ENCODE measurements around the gene GTF2A2.
"Not testable (repeated sequence)": the region's sequence is repeated elsewhere in the genome, so short reads cannot be mapped to it uniquely, and the experiment has no call there.

The GTF2A2 gene

DNA sequence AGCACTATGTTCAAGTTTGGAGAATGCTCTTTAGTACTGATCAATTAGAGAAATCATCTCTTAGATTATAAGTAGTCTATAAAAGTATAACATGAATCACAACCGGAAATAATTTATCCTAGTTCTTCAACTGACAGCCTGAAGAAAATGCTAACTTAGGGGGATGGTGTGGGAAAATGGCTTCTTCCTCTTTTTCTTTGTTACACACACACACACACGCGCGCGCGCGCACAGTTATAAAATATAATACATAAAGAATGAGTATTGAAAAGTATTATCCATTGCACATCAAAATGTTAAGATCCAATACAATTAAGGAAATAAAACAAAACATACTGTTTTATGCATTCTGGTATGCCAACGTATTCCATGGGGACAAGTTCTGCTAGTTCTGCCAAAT is 11.2 kb upstream of the GTF2A2 start:
- DNase-seq: no peak

GRCh38 chr15:59662260-59662659 is 4.9 kb upstream of the GTF2A2 start:
- no peak for DNase-seq

DNA sequence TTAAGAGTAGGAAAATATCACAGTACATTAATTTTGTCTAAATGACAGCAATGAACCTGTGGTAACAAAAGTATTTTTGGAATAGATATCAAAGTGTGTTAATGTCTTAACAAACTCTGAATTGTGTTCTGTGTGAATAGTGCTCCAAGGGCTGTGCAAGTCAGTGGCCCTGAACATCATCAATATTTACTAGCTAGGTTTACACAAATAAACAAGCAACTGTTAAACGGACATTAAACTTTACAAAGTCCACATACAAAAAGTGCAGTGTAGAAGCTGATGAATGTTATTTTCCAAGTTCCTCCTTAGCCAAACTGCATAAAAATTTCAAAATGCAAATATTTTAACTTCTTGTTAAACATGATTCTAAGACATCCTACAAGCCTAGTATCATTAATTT is 2.1 kb upstream of the GTF2A2 start:
- DNase-seq: no peak

DNA sequence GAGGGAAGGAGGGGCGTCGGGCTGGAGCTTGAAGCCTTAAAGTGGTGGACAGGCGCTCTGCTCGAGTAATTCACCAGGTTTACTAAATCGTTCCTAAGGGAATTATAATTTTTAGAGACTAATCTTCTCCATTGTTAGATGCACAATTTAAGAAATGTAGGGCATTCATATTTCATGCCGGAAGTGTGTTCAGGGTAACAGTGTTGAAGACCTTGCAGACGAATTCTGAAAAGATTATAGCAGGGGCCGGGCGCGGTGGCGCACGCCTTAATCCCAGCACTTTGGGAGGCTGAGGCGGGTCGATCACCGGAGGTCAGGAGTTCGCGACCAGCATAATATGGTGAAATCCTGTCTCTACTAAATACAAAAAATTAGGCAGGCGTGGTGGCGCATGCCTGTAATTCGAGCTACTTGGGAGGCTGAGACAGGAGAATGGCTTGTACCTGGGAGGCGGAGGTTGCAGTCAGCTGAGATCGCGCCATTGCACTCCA is 365 bp upstream of the GTF2A2 start:
- no peak for DNase-seq

DNA sequence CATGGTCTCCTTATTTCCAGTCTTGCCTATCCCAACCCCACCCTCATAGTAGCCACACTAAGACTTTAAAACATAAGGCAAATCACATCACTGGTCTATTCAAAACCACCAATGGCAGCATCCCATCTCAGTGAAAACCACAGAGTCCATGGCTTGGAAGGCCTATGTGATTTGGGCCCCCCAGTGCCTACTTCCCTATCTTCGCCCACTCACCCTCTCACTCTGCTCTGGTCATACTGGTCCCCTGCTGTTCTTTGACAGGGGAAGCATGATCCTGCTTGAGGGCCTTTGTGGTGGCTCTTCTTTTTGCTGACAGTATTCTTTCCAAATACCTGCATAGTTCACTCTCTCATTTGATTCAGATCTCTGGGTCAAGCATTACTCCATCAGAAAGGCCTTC is 3.3 kb downstream of the GTF2A2 start:
- DNase-seq: no peak

- DNase-seq: no peak
These were observed 7.7 kb downstream of the GTF2A2 start for GRCh38 chr15:59649603-59650002.

DNA sequence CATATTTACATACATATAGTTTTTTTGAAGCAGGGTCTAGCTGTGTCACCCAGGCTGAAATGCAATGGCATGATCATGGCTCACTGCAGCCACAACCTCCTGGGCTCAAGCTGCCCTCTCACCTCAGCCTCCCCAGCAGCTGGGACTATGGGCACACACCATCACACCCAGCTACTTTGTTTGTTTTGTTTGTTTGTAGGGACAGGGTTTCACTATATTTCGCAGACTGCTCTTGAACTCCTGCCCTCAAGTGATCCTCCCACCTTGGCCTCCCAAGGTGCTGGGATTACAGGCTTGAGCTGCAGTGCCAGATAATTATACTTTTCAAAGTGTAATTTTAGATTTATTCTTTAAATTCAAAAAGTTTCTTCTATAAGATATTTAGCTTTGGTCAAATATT is 10.2 kb downstream of the GTF2A2 start:
- DNase-seq: no peak

DNA sequence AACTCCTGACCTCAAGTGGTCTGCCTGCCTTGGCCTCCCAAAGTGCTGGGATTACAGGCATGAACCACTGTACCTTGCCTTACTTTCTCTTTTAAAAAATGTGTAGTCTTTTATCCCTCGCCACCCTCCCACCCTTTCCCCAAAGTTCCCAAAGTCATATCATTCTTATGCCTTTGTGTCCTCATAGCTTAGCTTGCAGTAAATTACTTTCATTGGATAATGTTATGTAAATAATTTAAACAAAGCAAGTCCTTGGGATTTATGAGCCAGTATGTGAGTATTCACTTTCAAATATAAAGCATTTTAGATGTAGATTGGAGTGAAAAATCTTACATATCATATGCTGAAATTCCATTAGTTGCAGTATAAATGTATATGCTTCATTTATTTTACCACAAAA is 11.0 kb downstream of the GTF2A2 start:
- DNase-seq: no peak

GRCh38 chr15:59645812-59646211 is 11.5 kb downstream of the GTF2A2 start:
- not testable (repeated sequence) for DNase-seq

GRCh38 chr15:59644756-59645155 is 12.6 kb downstream of the GTF2A2 start:
- no peak for DNase-seq

DNA sequence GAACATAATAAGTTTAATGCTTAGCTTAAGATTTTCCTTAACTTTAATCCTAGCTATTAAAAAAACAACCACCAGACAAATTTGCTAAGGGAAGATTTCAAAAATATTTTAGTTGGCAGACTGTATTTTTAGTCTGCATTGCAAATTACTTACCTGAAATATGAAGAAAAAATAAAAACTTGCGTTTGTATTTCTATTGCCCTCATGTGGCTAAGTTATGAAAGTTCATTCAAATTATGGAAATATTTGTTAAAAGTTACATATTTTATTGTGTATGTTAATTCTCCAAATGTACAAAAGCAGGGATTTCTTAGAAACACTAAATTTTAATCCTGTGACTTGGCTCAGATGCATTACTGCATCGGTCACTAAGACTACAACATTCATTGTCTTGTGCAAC is 15.0 kb downstream of the GTF2A2 start:
- no peak for DNase-seq

DNA sequence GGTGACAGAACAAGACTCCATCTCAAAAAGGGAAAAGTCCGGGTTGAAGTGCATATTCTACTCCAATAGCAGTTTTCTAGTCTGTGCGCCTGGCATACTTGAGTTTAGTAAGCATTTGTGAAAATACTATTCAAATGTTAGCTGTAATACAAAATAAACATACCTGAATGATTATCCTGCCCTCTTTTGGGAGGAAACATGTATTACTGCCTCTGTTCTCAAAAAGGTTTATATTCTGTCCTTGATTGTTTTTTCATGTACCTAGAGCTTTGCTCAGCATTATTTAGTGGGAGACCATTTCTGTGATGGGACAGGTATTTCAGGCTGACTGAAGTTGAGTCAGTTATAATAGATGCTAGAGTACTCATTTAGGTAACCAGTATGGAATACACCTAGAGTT is 19.8 kb downstream of the GTF2A2 start:
- not testable (repeated sequence) for DNase-seq

- DNase-seq: no peak
These were observed 21.1 kb downstream of the GTF2A2 start for GRCh38 chr15:59636184-59636583.

DNA sequence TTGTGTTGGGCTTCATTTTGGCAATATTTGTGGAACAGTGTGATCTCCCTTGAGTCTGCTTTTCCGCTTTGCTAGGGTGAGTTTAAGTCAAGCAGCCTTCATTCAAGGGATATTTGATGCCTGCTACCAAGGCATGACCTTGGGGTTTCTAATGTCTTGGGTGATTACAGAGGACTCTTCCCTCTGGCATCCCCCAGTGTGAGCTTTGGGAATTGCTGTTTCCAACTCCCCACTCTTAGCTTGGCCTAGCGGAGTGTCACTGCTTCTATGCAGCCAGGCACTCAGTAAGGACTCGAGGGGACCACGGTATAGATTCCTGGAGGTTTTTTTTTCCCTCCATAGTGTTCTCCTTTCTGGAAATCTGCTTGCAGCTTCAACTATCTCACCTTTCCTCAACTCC is 24.6 kb downstream of the GTF2A2 start:
- no peak for DNase-seq

DNA sequence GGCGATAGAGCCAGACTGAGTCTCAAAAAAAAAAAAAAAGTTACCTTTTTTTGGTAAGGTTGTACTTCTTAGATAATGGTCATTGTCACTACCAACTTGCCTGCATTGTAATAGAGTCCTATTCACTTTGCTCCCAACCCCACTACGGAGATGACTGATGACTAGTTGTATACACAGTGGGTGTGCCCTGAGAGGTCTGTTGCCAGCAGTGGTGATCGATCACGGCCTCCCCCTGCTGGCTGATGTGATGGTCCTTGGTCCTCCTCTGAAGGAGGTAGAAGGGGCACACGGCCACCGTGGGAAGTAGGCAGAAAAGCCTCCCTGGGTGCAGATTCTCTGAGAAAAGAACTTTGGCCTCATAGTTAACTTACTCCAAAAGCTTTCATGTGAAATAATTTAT is 35.0 kb downstream of the GTF2A2 start:
- DNase-seq: peak; percentile 43 to 44

- DNase-seq: no peak
These were observed 38.9 kb downstream of the GTF2A2 start for GRCh38 chr15:59618406-59618805.

DNA sequence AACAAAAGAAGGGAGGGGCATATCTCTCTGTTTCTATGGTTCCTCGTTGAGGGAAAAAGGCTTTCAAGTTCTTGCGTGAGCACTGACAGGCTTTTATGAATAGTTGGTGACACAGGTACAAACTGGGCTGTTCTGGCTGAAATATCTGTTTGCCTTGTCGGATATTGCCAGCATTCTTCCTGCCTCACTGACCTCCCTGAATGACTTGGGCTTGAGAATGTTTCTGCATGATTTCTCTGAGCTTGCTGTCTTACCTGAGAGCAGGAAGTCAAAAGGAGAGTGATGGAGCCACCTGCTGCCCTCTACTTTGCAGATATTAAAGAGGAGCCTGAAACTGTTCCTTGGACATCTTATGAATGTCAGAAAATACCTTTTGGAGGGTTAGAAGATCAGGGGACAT is 40.9 kb downstream of the GTF2A2 start:
- DNase-seq: no peak

- DNase-seq: no peak
These were observed 41.7 kb downstream of the GTF2A2 start for GRCh38 chr15:59615661-59616060.

- no peak for DNase-seq
These were observed 43.2 kb downstream of the GTF2A2 start for GRCh38 chr15:59614153-59614552.

DNA sequence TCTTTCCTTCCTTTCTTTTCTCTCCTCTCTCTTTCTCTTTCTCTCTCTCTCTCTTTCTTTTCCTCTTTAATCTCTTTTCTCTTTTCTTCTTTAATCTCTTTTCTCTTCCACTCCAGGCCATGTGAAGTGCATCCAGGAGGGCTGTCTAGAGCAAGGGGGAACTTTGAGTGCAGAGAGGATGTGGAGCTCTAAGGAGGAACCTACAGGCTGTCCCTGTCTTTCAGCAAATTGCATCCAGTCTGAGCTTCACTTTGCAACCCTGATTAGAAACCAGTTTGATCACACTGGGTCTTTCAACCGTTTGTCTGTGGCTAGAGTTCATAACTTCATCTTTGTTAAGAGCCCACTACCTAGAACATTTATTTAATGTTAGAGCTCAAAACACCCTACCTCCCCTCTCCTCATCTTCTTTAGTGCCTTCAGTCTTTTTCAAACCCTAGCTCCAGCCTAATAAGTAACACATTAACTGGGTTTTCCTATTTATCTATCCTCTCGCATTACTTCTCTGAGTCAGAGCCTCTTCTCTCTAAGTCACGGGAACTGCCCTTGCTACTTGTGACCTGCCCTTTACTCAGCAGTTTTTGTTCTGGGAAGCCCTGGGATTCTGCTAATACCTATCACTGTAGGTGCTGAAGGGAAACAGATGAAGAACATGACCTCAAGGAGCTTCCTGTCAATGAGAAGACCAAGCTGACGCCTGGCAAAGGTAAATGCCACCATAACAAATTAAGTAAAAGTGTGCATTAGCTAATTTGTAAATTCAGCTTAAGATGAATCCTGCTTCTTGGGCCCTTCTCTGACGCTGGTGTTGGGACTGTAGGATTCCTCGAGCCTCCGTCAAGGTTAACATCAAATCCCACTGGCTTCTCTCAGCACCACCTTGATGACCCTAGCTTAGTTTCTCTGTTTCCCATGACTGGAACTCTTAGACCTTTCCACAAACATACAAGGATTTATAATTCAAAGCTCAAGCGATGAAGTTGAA is 45.7 kb downstream of the GTF2A2 start, which contains the start of gene GCNT3:
TSS of gene GCNT3 (plus strand) at position 508 of the 985 bp plus-strand sequence. CDS start 6,456 bp downstream, outside the sequence.
- DNase-seq: no peak

- DNase-seq: no peak
These were observed 47.3 kb downstream of the GTF2A2 start for GRCh38 chr15:59609730-59610712.

GRCh38 chr15:59605994-59606393 is 51.3 kb downstream of the GTF2A2 start:
- no peak for DNase-seq

GRCh38 chr15:59598461-59598860 is 58.9 kb downstream of the GTF2A2 start:
- no peak for DNase-seq
